ENCODE data around the gene IL11. TPM values are rescaled to one million over a fixed set of nuclear protein-coding genes. Genes with fewer than 3 reads are reported as not detected.

The IL11 gene
- total RNA-seq, 6 experiments from 2014 or later: not detected

DNA sequence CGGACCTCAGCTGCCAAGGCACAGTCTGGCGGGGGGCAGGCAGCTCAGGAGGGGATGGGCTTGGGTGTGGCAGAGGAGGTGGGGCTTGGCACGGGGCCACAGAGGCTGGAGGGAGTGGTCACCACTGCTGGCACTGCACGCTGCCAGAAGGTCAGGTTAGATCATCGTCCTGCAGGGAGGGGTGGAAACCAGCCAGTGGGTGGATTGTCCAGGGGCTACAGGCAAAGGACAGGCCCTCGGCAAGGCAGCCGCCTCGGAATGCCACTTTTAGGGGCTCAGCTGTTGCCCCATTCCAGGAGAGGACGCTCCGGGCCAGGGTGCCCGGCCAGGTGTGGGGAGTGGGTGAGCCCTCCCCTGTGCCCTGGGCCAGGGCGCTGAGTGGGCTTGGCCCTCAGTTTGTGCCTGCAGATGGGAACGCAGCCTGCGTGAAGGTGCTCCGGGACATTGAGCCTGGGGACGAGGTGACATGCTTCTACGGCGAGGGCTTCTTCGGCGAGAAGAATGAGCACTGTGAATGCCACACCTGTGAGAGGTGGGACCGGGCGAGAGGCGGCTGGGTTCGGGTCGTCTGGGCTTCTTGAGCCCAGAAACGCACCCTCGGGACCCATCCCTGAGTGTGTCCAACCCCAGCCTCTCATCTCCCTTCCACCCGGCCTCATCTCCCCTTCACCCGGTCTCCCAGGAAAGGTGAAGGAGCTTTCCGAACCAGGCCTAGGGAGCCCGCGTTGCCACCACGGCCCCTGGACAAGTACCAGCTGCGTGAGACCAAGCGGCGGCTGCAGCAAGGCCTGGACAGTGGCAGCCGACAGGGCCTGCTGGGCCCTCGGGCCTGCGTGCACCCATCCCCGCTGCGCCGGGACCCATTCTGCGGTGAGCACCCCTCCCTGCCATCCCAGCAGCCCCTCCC lies 24.2 kb downstream of the IL11 start:
- no peaks in the 10 kb centered on the region for H3K4me1 ChIP-seq
- no peaks in the 10 kb centered on the region for H3K36me3 ChIP-seq
- H3K4me3 ChIP-seq: no peak overlapping the region
- intact Hi-C loops (cut with DNase I): no loop called here
- WGBS (ENCODE audit: insufficient coverage, low coverage, low lambda C conversion rate, missing lambda C conversion rate): 96% methylated on average over 5 of the region's 43 CpGs
- DNase-seq (peak in 1 of 3 donors; percentile 62), ATAC-seq (peak in 2 of 4 donors; percentile 5 to 46)
- no peaks in the 10 kb centered on the region for H3K27me3 ChIP-seq
- no peaks in the 10 kb centered on the region for H3K9me3 ChIP-seq
- TF ChIP-seq, protein P1, sequence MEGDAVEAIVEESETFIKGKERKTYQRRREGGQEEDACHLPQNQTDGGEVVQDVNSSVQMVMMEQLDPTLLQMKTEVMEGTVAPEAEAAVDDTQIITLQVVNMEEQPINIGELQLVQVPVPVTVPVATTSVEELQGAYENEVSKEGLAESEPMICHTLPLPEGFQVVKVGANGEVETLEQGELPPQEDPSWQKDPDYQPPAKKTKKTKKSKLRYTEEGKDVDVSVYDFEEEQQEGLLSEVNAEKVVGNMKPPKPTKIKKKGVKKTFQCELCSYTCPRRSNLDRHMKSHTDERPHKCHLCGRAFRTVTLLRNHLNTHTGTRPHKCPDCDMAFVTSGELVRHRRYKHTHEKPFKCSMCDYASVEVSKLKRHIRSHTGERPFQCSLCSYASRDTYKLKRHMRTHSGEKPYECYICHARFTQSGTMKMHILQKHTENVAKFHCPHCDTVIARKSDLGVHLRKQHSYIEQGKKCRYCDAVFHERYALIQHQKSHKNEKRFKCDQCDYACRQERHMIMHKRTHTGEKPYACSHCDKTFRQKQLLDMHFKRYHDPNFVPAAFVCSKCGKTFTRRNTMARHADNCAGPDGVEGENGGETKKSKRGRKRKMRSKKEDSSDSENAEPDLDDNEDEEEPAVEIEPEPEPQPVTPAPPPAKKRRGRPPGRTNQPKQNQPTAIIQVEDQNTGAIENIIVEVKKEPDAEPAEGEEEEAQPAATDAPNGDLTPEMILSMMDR (IDR thresholded peaks at IDR 0.05): no peak
- TF ChIP-seq POLR2A (IDR thresholded peaks at IDR 0.05): no peak
- H3K27ac ChIP-seq: no peak overlapping the region

DNA sequence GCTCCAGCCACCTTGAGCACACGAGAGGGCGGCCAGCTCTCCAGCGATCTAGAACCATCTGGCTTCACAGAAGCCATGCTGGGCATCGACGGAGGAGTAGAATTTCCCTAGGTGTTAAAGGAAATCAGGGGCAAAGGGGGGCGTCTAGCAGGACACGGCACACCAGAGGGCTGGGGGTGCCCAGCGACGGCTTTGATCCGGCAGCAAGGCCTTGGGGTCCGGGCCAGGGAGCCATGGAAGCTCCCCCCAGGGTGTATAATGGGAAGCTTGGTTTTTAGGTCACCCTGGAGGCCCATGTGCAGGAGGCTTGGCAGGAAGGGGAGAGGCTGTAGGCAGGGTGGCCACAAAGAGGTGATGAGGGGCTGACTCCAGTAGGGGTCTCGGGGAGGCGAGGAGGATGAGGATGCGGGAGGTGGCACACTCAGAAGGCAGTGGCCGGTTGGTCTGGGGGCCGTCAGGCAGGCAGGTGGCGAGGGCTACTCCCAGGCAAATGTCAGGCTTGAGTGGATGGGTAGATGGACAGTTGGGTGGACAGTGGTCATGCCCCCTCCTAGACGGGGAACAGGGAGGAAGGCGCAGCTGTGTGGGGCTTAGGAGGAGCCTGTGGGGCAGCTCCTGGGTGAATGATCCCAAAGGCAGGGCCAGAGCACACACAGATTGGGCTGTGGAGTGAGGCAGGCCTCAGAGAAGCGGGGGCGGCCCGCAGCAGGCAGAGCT lies 25.0 kb downstream of the IL11 start:
- DNase-seq (peak in 1 of 3 donors; percentile 11), ATAC-seq (no peak)
- H3K9me3 ChIP-seq: no peaks in the 10 kb centered on the region
- no peak overlapping the region for H3K4me3 ChIP-seq
- peaks cover 0 to 6% (median under 1%) of the 10 kb centered on the region in 4 donors for H3K4me1 ChIP-seq
- intact Hi-C loops (cut with DNase I): no loop called here
- 53% methylated on average over 3 of the region's 22 CpGs for WGBS (ENCODE audit: insufficient coverage, low coverage, low lambda C conversion rate, missing lambda C conversion rate)
- TF ChIP-seq POLR2A (IDR thresholded peaks at IDR 0.05): no peak
- TF ChIP-seq, protein P1 (IDR thresholded peaks at IDR 0.05): no peak
- H3K27ac ChIP-seq: no peak overlapping the region
- H3K27me3 ChIP-seq: no peaks in the 10 kb centered on the region
- no peaks in the 10 kb centered on the region for H3K36me3 ChIP-seq

DNA sequence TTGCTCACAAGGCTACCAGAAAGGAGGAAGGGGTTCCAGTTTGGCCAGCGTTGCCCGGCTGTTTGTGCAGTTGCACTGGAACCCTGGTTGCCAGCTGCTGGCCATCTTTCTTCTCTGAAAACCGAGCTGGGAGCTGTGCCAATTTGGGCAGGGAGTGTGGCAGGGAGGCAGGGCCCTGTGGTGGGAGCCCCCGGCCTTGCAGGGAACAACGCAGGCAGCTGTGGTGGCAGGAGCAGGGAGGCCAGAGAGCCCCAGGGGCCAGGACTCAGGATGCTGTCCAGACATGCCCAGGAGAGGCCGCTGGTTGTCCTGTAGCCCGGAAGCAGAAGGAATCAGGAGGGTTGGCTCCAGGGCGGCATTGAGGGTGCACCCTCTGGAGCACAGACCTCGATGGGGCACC lies 25.8 kb downstream of the IL11 start:
- intact Hi-C loops (cut with DNase I): no loop called here
- peak in 1 of 3 donors; percentile 22 for DNase-seq
- H3K4me3 ChIP-seq: no peak overlapping the region
- no peaks in the 10 kb centered on the region for H3K36me3 ChIP-seq
- no peak for ATAC-seq
- TF ChIP-seq POLR2A (IDR thresholded peaks at IDR 0.05): no peak
- TF ChIP-seq, protein P1 (IDR thresholded peaks at IDR 0.05): no peak
- no peak overlapping the region for H3K27ac ChIP-seq
- no peaks in the 10 kb centered on the region for H3K9me3 ChIP-seq
- no peaks in the 10 kb centered on the region for H3K27me3 ChIP-seq
- 83% methylated on average over 3 of the region's 9 CpGs for WGBS (ENCODE audit: insufficient coverage, low coverage, low lambda C conversion rate, missing lambda C conversion rate)
- H3K4me1 ChIP-seq: peaks cover 0 to 7% (median under 1%) of the 10 kb centered on the region in 4 donors

DNA sequence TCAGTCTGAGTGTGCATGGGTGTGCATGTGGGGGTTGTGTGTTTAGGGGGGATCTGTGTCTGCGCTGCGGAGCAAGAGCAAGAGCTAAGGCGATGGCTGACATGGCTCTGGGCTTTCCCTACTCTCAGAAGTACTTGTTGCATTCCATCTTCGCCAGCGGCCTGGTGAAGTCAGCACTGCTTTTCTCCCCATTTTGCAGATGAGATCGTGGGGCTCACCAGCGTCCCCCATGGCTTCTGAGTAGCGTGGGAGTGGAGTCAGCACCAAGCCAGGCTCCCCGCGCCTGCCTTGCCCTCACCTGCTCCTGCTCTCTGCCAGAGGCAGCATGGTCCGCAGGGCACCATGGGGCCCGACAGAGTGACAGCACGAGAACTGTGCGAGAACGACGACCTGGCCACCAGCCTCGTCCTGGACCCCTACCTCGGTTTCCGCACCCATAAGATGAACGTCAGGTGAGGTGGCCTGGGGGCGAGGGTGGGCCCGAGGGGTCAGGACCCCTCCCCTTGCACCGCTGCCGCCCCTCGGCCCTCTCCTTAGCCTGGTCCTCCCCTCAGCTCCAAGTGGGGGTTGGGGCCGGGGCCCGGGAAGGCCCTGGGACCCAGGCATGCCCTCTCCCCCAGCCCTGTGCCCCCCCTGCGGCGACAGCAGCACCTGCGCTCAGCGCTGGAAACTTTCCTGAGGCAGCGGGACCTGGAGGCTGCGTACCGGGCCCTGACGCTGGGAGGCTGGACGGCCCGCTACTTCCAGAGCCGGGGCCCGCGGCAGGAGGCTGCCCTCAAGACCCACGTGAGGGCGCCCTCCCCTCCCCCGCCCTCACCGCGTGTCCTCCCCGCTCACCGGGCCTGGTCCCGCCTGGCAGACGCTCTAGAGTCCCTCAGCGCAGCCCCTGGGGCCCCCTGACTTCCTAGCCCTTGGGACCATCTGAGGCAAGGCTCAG lies 28.4 kb downstream of the IL11 start:
- WGBS (ENCODE audit: insufficient coverage, low coverage, low lambda C conversion rate, missing lambda C conversion rate): 100% methylated on average over 4 of the region's 50 CpGs
- intact Hi-C loops (cut with DNase I): no loop called here
- peaks cover 0 to 12% (median under 1%) of the 10 kb centered on the region in 4 donors for H3K4me1 ChIP-seq
- no peaks in the 10 kb centered on the region for H3K9me3 ChIP-seq
- DNase-seq: peak in 1 of 3 donors; percentile 19
- no peaks in the 10 kb centered on the region for H3K27me3 ChIP-seq
- no peak overlapping the region for H3K4me3 ChIP-seq
- ATAC-seq: no peak
- H3K36me3 ChIP-seq: no peaks in the 10 kb centered on the region
- no peak overlapping the region for H3K27ac ChIP-seq
- TF ChIP-seq POLR2A (IDR thresholded peaks at IDR 0.05): no peak
- TF ChIP-seq, protein P1 (IDR thresholded peaks at IDR 0.05): no peak
